CD14-positive monocyte (primary cell): ENCODE measurements around the gene CD300C. TPM values are rescaled to one million over a fixed set of nuclear protein-coding genes. Genes with fewer than 3 reads are reported as not detected.

Source experiments
- DNase-seq, 3 donors: peaks; one replicate each; pipeline ENCODE4 v3.0.0-alpha.2; 2011 to 2022
- H2AFZ ChIP-seq: 2 replicates; pipeline ENCODE4 v1.6.0; 2012; ENCODE audit warnings: mild to moderate bottlenecking, low read depth, low read length, inconsistent platforms; ENCODE audit not compliant: insufficient read depth, poor library complexity, severe bottlenecking
- H3K27ac ChIP-seq, 2 donors: 1 replicate in 1 of 2; 2 replicates in 1 of 2; pipeline ENCODE4 v1.5.1; 2012 to 2013; ENCODE audit warnings: low read length in 2 of 2, control low read depth in 1 of 2, inconsistent platforms in 1 of 2, low read depth in 1 of 2, mild to moderate bottlenecking in 1 of 2
- H3K27me3 ChIP-seq, 2 donors: one replicate each; pipeline versions ENCODE4 v1.6.0 to v1.6.1; 2011 to 2013; ENCODE audit warnings: low read length in 2 of 2; ENCODE audit not compliant: control insufficient read depth in 2 of 2, insufficient read depth in 2 of 2
- H3K36me3 ChIP-seq, 2 donors: replicated peaks in 1 of 2; 1 replicate in 1 of 2; 2 replicates in 1 of 2; pipeline versions ENCODE4 v1.5.1 to v1.6.1; 2012 to 2013; ENCODE audit warnings: low read length in 2 of 2, control low read depth in 1 of 2, inconsistent platforms in 1 of 2, mild to moderate bottlenecking in 1 of 2; ENCODE audit not compliant: insufficient read depth in 2 of 2, control insufficient read depth in 1 of 2
- H3K4me1 ChIP-seq, 2 donors: 1 replicate in 1 of 2; 2 replicates in 1 of 2; pipeline versions ENCODE4 v1.5.1 to v1.6.1; 2012 to 2013; ENCODE audit warnings: low read length in 2 of 2, control low read depth in 1 of 2, inconsistent platforms in 1 of 2, mild to moderate bottlenecking in 1 of 2, moderate library complexity in 1 of 2; ENCODE audit not compliant: insufficient read depth in 2 of 2, control insufficient read depth in 1 of 2
- H3K4me2 ChIP-seq: replicated peaks from 2 replicates; pipeline ENCODE3; 2012; ENCODE audit warnings: low read length, moderate library complexity, mild to moderate bottlenecking; ENCODE audit not compliant: poor library complexity, severe bottlenecking; ENCODE audit errors: extremely low read depth
- H3K4me3 ChIP-seq, 3 experiments: fragments of 200-600 bp in 1 of 3; sonication (generic) in 1 of 3; replicated peaks in 1 of 3; 1 replicate in 2 of 3; 2 replicates in 1 of 3; pipeline ENCODE4 v1.5.1; 2011 to 2013; ENCODE audit warnings: low read length in 3 of 3, mild to moderate bottlenecking in 3 of 3, control low read depth in 2 of 3, low read depth in 2 of 3, inconsistent platforms in 1 of 3, moderate library complexity in 1 of 3
- H3K79me2 ChIP-seq: 2 replicates; pipeline ENCODE4 v1.6.0; 2012; ENCODE audit warnings: mild to moderate bottlenecking, control low read depth, inconsistent platforms, low read length, moderate library complexity; ENCODE audit not compliant: insufficient read depth
- H3K9ac ChIP-seq: 2 replicates; pipeline ENCODE4 v1.6.0; 2017; ENCODE audit warnings: low read length, mild to moderate bottlenecking; ENCODE audit not compliant: insufficient read depth, poor library complexity, severe bottlenecking
- H3K9me3 ChIP-seq, 2 donors: replicated peaks in 1 of 2; 1 replicate in 1 of 2; 2 replicates in 1 of 2; pipeline versions ENCODE4 v1.5.1 to v1.6.1; 2012 to 2013; ENCODE audit warnings: low read length in 2 of 2, control low read depth in 1 of 2; ENCODE audit not compliant: control insufficient read depth in 1 of 2, insufficient read depth in 1 of 2
- H4K20me1 ChIP-seq: 2 replicates; pipeline ENCODE4 v1.6.0; 2012; ENCODE audit warnings: mild to moderate bottlenecking, low read length, control low read depth, moderate library complexity; ENCODE audit not compliant: insufficient read depth
- H3K27ac Mint-ChIP-seq, 7 donors: one replicate each; pipeline ENCODE4 v1.8.0; 2020; ENCODE audit warnings: mild to moderate bottlenecking in 7 of 7, mixed read lengths in 7 of 7, moderate library complexity in 6 of 7, inconsistent platforms in 2 of 7
- H3K27me3 Mint-ChIP-seq, 3 donors: one replicate each; pipeline ENCODE4 v1.8.0; 2021 to 2022; ENCODE audit warnings: low read depth in 3 of 3, mild to moderate bottlenecking in 3 of 3, mixed read lengths in 3 of 3, moderate library complexity in 3 of 3, inconsistent platforms in 1 of 3
- H3K36me3 Mint-ChIP-seq, 2 donors: one replicate each; pipeline ENCODE4 v1.8.0; 2020; ENCODE audit warnings: mixed read lengths in 2 of 2, inconsistent platforms in 1 of 2, mild to moderate bottlenecking in 1 of 2
- H3K4me1 Mint-ChIP-seq: one replicate; pipeline ENCODE4 v1.8.0; 2020; ENCODE audit warnings: mild to moderate bottlenecking, mixed read lengths
- H3K4me3 Mint-ChIP-seq, 2 donors: one replicate each; pipeline ENCODE4 v1.8.0; 2020; ENCODE audit warnings: mild to moderate bottlenecking in 2 of 2, mixed read lengths in 2 of 2, moderate library complexity in 1 of 2
- H3K9me3 Mint-ChIP-seq, 7 donors: one replicate each; pipeline ENCODE4 v1.8.0; 2020 to 2022; ENCODE audit warnings: mixed read lengths in 7 of 7, mild to moderate bottlenecking in 6 of 7, moderate library complexity in 6 of 7, inconsistent platforms in 2 of 7
- CTCF ChIP-seq: fragments of 200-600 bp; IDR thresholded peaks from one replicate; pipeline ENCODE4 v1.8.0; 2022; ENCODE audit warnings: antibody characterized with exemption, mild to moderate bottlenecking
- whole genome bisulfite sequencing: methylation state at CpG from one replicate; pipeline ENCODE4 v1.1.5; 2013; ENCODE audit warnings: missing lambda C conversion rate; ENCODE audit not compliant: insufficient coverage; 5-methylcytosine and 5-hydroxymethylcytosine counted together
- intact Hi-C, 2 donors: fragments of 100-400 bp; cut with micrococcal nuclease; formaldehyde crosslinking; loops; one replicate each; pipeline versions ENCODE4 v1.15.0 to v1.15.1; 2023
- polyA plus RNA-seq, 3 donors: library from polyadenylated mRNA; depleted of rRNA in 1 of 3; unstranded in 2 of 3; stranded (reverse) in 1 of 3; fragments of 300-500 nt in 2 of 3; fragments of >200 nt in 1 of 3; fragmentation: Illumina TruSeq in 2 of 3; gene quantifications; 1 replicate in 2 of 3; 2 replicates in 1 of 3; pipeline ENCODE4 v1.2.3, GENCODE V29; 2012 to 2021

Gene CD300C
- polyA plus RNA-seq, 3 donors = 68.3 to 141 (median 93.1) TPM

GRCh38 chr17:74528491-74529199, 17.3 kb downstream of the CD300C start:
- peak; percentile 97 to 100 (median 100) for DNase-seq
- Histone ChIP-seq H4K20me1 (no peaks in the 10 kb centered on the region), H3K27me3 (no peaks in the 10 kb centered on the region), H3K4me2 (peak overlapping the region; percentile 84), H3K36me3 (peaks cover 28 to 43% of the 10 kb centered on the region in 2 donors), H3K4me3 (peak overlapping the region; percentile 42 to 94 (median 70)), H3K9me3 (peaks cover 1 to 3% of the 10 kb centered on the region in 2 donors), H3K27ac (peak overlapping the region; percentile 93 to 98), H3K4me1 (peaks cover 96 to 98% of the 10 kb centered on the region in 2 donors), H3K9ac (peak overlapping the region; percentile 68), H2AFZ (no peak overlapping the region), H3K79me2 (peaks cover 94% of the 10 kb centered on the region)
- Mint-ChIP-seq H3K9me3 (peaks cover 0 to 4% (median 2%) of the 10 kb centered on the region in 7 donors), H3K4me3 (peak overlapping the region; percentile 84 to 94), H3K4me1 (peaks cover 94% of the 10 kb centered on the region), H3K27ac (peak overlapping the region; percentile 97 to 100 (median 98)), H3K36me3 (peaks cover 52 to 59% of the 10 kb centered on the region in 2 donors), H3K27me3 (peaks cover 0 to 3% (median 0%) of the 10 kb centered on the region in 3 donors)
- WGBS = 43% methylated on average over 3 of the region's 8 CpGs
- intact Hi-C loops = loop anchor here in 1 of 2 donors (1.0 kb wide), 1 partner anchor 8 kb away; no protein-coding TSS in a partner anchor
- no peak for TF ChIP-seq CTCF

- no peaks in the 10 kb centered on the region for H4K20me1 ChIP-seq
- peak overlapping the region; percentile 84 for H3K4me2 ChIP-seq
- H3K27ac ChIP-seq = peak overlapping the region; percentile 93 to 98
- peaks cover 61 to 68% of the 10 kb centered on the region in 2 donors for H3K36me3 Mint-ChIP-seq
- no peaks in the 10 kb centered on the region for H3K27me3 ChIP-seq
- TF ChIP-seq CTCF = no peak
- H3K4me3 ChIP-seq = peak overlapping the region in 1 of 3 experiments; percentile 94
- H3K27ac Mint-ChIP-seq = peak overlapping the region; percentile 97 to 100 (median 98)
- H3K9me3 Mint-ChIP-seq = peaks cover 5 to 12% (median 9%) of the 10 kb centered on the region in 7 donors
- H2AFZ ChIP-seq = no peak overlapping the region
- peaks cover 96 to 98% of the 10 kb centered on the region in 2 donors for H3K4me1 ChIP-seq
- H3K9ac ChIP-seq = no peak overlapping the region
- peaks cover 96% of the 10 kb centered on the region for H3K4me1 Mint-ChIP-seq
- H3K79me2 ChIP-seq = peaks cover 94% of the 10 kb centered on the region
- H3K36me3 ChIP-seq = peaks cover 37 to 52% of the 10 kb centered on the region in 2 donors
- no peak for DNase-seq
- peaks cover 0 to 3% (median 0%) of the 10 kb centered on the region in 3 donors for H3K27me3 Mint-ChIP-seq
- intact Hi-C loops = loop anchor here in 1 of 2 donors (1.0 kb wide), 1 partner anchor 7 kb away; no protein-coding TSS in a partner anchor
- WGBS = 91% methylated on average over 4 of the region's 8 CpGs
- H3K9me3 ChIP-seq = peaks cover 8 to 12% of the 10 kb centered on the region in 2 donors
- peak overlapping the region in 1 of 2 donors; percentile 63 for H3K4me3 Mint-ChIP-seq
These were observed 18.2 kb downstream of the CD300C start for GRCh38 chr17:74527756-74528155.
